NOMO-1 treated with DMSO at 0.1 percent for 48 hours (cell line): ENCODE measurements around the gene C20orf141.
"Not testable (repeated sequence)": the region's sequence is repeated elsewhere in the genome, so short reads cannot be mapped to it uniquely, and the experiment has no call there.

Source experiments
- DNase-seq: peaks from one replicate; lab custom pipeline; 2025; ENCODE audit not compliant: unreplicated experiment; lab: John Stamatoyannopoulos, UW

Gene C20orf141, protein sequence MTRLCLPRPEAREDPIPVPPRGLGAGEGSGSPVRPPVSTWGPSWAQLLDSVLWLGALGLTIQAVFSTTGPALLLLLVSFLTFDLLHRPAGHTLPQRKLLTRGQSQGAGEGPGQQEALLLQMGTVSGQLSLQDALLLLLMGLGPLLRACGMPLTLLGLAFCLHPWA

DNA sequence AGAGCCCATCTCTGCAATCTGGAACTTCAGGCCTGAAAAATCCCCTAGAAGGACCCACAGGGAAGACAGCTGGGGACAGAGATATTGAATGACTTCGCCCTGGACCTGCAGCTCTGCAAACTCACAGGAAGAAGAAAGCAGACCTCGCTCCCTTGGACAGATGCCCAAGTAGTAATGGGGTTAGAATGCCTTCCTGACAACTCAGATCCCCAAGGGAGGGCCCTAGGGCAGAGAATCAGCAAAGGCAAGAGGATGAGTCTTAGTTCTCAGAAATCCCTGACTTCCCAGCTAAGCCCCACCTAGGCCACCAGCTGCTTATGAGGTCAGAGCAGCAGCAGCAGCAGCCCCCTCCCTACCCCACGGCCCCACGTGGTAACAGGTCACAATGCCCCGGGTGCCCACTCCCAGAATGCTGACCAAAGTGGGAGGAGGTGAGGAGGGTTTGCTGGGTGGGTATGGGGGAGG is at the start of gene C20orf141:
Gene C20orf141, plus strand, starts transcription at position 401 of the 465 bp plus-strand sequence. CDS start 198 bp downstream, outside the sequence.
- DNase-seq, result no peak

DNA sequence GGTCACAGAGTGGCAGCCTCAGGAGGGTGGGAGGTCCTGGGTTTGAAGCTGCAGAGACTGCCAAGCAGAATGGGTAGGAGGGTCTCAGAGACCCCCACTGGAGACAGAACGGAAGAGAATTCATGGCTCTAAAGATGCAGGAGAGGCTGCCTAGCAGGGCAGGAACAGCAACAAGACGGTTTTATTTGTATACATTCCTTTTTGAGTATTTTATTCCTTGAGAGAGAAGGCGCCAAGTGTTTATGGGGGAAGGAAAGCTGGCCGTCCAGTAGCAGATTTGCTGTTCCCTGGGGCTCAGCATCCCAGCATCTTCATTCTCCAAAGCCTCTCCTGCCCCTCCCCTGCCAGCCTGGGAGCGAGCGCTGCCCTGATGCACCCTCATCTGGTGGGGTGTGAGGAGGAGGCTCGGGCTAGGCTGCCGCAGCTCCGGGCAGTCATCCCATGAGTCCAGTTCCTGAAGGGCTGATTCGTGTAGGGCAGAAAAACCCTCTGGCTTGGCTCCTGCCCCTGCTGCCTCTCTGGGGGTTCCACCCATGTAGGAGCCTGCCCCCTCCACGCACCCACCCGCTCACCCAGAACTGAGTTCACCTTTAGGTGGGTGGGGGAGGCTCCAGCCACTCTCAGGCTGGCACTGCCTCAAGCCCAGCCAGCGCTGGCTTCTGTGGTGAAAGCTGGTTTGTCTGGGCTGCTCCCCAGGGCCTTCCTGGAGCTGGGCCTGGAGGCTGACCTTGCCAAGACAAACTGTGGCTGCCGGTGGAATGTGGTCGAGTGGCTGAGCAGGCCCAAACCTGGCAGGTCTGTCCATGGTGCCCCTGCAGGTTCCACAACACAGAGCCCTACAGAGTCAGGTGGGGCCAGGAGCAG is 46.8 kb upstream of the C20orf141 start:
- DNase-seq, result no peak

DNA sequence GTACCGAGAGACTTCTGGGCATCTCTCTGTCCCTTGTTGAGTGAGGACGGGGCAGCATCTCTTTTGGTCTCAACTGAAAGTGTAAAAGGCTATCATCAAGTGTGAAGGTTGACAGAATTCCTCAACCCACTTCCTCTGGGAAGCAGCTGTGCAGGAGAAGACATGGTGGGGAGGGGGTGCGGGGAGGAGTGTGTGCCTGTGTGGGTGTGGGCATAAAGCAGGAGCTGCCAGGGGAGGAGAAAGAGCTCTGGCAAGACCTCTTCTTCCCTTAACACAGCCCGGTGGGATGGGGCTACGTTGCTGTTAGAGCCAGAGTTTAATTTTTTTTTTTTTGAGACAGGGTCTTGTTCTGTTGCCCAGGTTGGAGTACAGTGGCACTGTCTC is 46.2 kb upstream of the C20orf141 start:
- DNase-seq, result no peak

DNA sequence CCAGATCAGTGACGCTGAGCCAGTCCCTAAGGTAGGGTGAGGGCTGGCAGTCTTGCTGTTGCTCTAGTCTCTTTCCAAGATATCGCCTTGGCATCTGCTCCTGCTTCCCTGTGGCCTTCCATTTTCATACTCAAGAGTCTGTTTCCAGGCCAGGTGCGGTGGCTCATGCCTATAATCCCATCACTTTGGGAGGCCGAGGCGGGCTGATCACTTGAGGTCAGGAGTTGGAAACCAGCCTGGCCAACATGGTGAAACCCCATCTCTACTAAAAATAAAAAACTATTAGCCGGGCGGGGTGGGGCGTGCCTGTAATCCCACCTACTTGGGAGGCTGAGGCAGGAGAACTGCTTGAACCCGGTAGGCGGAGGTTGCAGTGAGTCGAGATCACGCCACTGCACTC is 44.7 kb upstream of the C20orf141 start:
- DNase-seq, result not testable (repeated sequence)

DNA sequence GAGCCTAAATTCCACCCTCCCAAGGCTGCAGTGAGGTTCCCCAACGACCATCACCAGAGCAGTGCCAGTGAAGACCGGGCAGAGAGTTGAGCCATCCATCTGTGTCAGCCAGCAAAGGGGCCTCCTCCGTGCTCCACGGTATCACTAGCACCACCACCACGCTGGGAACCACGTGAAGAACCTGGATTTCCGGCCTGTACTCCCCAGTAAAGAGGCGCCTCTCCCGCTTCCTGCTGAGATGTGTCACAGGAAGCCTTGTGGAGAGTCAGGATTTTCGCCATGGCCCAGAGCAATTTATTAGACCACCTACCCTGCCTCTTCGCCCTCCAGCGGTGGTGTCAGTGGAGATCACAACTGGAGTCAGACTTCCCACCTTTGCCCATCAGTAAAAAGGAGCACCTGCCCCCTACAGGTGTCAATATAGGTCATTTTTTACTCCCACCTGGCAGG is 43.1 kb upstream of the C20orf141 start:
- no peak for DNase-seq

DNA sequence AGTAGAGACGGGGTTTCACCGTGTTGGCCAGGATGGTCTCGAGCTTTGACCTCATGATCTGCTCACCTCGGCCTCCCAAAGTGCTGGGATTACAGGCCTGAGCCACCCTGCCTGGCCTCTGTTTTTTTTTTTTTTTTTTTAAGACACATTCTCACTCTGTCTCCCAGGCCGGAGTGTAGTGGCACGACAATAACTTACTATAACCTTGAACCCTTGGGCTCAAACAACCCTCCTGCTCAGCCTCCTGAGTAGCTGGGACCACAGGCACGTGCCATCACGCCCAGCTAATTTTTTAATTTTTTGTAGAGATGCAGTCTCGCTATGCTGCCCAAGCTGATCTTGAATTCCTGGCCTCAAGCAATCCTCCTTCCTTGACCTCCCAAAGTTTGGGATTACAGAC is 41.0 kb upstream of the C20orf141 start:
- no peak for DNase-seq

DNA sequence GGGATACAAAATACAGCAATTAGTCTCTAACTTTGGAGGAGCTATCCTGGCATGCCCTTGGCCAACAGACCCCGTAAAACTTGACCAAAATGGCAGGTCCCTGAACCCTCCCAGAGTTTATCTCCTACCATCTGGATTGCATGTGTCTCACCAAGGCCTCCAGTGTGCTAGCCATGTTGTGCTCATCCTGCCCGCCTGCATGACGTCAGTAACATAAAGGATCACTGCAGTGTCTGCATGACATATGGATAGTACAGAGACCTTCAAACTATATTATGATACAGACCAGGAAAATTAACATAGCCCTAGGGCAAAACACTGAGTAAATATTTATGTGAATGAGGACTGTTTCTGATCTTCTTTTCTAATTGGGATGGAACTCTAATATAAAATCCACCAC is 39.6 kb upstream of the C20orf141 start:
- DNase-seq, result no peak

DNA sequence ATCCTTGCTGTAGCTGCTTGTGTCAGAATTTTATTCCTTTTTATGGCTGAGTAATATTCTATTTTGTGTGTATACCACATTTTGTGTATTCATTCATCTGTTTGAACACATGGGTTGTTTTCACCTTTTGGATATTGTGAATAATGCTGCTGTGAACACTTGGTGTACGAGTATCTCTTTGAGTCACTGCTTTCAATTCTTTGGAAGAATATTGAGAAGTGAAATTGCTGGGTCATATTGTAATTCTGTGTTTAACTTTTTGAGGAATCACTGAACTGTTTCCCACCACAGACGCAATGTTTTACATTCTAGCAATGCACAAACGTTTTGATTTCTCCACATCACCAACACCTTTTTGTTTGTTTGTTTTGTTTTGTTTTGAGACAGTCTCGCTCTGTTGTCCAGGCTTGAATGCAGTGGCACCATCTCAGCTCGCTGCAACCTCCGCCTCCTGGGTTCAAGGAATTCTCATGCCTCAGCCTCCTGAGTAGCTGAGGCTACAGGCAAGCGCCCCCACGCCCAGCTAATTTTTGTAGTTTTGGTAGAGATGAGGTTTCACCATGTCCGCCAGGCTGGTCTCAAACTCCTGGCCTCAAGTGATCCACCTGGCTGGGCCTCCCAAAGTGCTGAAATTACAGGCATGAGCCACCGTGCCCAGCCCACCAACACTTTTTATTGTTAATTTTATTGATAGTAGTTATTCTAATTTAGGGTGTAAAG is 36.0 kb upstream of the C20orf141 start:
- no peak for DNase-seq

DNA sequence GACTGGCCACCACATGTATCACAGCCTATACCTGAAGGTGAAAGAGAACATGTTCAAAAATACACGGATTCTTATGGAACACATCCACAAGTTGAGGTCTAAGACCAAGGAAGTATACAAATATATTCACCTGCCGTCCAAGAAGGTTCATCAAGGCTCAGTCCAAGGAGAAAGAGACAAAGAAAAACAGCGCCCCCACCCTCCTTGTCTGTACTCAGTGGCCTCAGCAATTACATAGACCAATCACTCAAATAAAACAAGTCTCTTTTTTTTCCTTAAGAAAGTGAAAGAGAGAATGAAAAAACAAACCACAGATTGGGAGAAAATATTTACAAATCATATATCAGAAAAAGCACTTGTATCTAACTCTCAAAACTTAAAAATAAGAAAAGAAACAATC is 33.8 kb upstream of the C20orf141 start:
- no peak for DNase-seq

DNA sequence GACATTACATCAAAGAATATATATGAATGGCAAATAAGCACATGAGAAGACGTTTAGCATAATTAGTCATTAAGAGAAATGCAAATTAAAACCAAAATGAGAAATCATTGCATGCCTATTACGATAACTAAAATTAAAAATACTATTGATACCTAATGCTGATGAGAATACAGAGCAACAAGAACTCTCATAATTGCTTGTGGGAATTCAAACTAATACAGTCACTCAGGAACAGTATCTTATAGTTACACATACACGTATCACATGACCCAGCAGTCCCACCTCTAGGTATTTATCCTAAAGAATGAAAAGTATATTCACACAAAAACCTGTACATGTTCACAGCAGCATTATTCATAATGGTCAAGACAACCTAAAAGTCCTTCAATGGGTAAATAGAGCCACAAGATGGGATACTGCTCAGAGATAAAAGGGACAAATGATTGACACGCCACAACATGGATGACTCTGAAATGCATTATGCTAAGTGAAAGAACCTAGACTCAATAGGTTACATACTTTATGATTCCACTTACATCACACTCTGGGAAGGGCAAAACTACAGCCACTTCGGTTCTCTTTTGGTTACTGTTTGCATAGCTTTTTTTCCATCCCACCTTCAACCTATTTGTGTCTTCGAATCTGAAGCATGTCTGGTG is 30.8 kb upstream of the C20orf141 start:
- DNase-seq, result no peak

DNA sequence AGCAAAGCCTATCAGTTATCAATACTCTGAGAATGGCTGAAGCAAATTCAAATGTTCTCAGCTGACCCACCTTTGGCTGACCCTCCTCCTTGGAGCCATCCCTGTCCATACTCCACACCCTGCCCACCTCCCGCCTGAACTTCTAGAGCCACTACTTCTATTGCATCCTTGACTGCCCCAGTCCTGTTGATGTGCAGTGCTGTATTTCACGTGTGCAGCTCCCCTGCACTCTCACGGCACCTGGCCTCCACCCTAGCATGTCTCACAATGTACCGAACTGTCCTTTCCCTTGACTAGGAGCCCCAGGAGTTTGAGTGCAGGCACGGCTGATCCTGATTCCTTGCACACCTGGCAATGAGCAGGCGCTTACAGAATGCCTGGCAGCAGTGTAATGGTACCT is 21.3 kb upstream of the C20orf141 start:
- no peak for DNase-seq

DNA sequence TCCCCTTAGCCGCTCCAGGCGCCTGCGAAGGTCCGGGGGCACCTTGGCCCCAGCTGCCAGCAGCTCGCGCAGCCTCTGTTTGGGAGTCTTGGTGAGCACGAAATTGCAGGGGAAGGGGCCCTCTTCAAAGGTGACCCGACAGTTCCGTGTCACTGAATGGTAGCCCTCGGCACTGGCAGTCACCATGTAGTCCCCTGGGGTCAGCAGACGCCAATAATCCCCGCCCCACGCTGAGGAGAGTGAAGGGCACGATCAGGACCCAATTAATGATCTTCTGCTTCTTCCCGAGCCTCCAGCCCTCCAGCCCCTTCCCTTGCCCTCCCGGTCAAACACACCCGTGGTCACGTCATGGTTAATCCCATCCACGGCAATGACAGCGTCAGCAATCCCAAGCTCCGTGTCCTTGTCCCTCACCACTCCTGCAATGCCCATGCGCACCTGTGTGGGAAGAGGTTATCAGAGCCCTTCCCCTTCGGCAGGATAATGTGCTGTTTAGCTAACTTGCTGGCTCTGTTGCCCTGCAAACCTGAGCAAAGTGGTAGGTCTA is 20.5 kb upstream of the C20orf141 start:
- DNase-seq, result no peak

DNA sequence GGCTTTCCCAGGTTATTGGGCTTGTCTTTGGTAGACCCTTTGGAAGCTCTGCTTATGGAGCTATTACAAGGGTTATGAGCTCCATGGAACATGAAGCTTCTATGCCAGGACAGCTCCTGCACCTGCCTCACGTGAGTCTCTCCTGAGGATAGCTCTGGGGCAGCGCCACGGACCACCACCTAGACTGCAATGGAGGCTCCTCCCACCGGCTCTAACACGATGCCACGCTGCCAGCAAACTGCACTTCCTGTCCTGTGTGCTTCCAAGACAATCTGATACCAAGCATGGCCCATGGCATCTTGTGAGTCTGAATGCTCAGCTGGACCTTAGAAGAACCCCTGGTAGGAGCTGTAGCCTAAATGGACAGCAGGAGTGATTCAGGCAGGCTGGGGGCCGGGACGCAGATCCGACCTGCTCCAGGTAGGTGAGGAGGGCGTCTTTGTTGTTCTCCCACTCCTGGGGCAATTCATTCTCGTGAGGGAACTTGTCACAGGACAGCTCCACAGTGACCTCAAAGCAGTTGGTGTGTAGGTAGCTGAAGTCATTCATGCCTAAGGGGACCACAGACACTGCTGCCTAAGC is 19.8 kb upstream of the C20orf141 start:
- no peak for DNase-seq

DNA sequence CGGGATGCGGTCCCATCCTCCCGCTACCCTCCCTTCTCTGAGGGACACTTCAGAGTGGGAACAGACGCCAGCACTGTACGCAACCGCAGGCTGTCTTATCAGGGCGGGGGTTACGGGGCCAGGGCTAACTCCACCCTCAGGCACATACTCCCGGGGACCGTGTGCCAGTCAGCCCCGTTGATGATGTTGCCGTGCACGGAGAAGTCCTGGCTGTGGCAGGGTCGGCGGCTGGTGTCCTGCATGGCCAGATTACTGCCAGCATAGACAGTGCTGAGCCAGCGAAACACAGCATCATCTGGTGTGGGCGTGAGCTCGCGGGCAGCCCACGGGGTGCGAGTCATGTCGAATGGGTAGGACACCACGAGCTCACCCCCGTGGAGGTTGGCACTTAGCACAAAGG is 19.3 kb upstream of the C20orf141 start:
- DNase-seq, result no peak

DNA sequence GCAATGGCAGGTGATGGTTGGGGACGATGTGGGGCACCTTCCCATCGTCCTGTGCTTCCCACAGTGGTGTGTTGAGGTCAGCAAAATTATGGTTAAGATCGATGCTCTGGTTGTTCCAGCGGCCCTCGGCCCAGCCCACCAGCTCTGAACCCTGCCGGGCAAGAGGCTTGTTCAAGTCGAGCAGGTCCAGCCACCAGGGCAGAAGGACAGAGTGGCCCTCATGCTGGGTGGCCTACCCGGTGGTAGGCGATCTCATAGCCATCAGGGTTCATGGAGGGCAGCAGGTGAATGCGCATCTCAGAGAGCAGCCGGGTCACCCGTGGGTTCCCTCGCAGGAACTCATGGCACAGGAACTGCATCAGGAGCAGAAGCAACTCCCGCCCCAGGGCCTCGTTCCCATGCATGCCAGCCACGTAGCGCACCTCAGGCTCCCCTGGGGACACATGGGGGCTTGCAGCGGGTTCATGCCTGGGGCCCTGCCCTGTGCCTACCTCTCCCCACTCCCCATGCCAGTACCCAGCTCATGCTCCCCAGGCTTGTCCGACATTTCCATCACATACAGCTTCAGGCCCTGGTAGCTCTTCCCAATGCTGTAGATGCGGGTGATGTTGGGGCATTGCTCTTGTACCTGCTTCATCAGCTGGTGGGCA is 18.7 kb upstream of the C20orf141 start:
- DNase-seq, result no peak

DNA sequence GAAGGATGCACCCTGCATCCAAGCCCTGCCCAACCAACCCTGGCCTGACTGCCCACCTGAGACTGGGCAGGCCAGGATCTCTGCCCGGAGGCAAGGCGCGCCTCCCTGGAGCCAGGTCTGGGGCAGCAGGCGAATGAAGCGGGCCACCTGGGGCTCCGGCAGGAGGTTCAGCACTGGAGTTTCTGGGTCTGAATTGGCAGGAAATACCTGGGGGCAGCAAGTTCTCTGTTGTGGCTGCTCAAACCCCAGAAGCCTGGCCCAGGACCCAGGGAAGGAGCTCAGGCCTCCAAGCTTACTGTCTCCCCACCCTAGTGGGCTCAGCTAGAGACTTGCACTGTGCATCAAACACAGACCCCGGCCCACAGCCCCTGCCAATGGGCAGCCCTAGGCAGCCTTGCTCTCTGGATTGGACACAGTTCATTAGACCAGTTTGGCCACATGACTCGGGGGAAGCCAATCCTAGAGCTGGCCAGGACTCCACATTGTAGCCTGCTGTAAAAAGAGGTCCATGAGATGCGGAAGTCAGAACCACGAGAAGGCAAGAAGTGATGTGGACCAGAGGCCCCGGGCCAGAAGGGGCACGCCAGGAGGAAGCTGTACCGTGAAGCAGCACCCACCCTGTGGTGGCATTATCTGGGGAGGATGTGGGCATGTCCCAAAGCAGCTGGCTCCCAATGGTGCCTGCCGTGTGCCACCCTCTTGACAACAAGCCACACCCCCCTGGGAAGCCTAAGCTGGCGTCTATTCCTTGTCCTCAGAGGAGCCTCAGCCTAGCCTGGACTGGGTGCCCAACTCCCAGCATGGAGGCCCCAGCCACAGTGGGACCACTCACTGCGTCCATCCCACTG is 17.4 kb upstream of the C20orf141 start:
- no peak for DNase-seq

DNA sequence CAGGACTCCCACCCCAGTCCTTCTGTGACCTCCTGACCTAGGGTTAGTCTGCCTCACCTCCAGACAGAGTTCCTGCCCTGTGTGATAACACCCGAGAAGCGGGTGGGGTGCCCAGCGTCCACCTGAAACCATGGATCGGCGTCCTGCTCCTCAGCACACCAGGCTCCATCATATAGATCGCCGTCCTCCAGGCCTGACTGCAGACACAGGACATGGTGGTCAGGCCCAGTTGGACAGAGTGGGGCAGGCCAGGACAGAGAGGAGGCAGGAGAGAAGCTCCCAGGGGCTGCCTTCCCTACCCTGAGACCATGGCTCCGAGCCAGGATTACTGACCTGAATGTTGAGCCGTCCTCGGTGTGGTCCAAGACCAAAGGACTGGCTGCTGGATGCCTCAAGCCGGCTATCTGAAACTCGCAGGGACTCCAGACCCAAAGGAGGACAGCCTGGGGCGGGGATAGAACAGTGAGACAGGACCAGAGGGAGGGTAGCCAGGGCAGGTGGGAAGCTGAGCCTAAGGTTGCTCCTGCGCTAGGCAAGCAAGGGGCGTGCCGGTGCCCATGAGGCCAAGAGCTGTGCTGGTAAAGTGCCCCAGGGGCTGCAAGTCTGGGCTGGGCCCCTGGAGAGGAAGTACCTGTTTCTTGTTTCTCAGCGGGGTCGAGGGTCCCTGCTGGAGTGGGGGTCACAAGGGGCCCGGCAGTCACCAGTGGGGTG is 16.5 kb upstream of the C20orf141 start:
- no peak for DNase-seq

DNA sequence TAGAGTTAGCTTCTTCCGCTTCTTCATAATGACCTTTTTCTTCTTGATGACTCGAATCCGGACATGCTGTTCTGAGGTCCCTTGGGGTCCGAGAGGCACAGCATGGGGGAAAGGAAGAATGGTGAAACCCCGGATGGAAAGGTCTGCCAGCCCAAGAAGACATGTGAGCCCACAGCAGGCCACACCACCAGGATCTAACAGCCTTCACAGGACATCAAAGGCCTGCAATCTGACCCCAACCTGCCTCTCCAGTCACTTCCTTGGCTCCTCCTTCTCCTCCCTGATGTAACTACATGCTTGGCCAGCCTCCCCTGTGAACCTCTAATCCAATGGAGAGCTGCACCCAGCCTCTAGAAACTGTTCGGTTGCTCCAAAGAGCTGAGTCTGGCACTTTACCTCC is 16.0 kb upstream of the C20orf141 start:
- DNase-seq, result no peak

DNA sequence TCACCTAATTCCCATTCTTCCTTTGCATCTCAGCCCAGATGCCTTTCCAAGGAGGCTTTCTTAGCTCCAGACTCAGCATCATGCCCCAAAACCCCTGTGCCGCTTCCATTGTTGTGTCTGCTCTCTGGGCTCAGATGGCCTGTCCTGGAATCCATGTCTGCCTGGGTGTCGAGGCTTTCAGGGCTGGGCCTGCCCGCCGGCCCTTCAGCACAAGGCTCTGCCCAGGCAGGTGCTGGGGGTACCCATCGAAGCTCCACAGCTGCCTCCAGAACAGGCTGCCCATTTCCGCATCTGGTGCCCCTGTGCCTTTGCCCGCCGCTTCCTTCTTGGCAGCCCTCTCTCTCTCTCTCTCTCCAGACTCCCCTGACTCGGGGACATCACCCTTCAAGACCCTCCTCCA is 15.5 kb upstream of the C20orf141 start:
- DNase-seq, result no peak
